Hepatocyte (in vitro differentiated cells): Measurements from ENCODE around the gene TMEM141.

Source experiments
- CTCF ChIP-seq: fragments of 200-600 bp; sonication (generic); IDR thresholded peaks from 2 replicates; pipeline ENCODE4 v1.5.1; 2016; ENCODE audit warnings: antibody characterized with exemption, mild to moderate bottlenecking; ENCODE audit not compliant: poor library complexity
- EZH2 ChIP-seq: fragments of 200-600 bp; sonication (generic); IDR thresholded peaks from 2 replicates; pipeline ENCODE4 v1.6.1; 2016; ENCODE audit warnings: antibody characterized with exemption, mild to moderate bottlenecking, borderline replicate concordance
- EZH2phosphoT487 ChIP-seq: fragments of 200-600 bp; sonication (generic); IDR thresholded peaks from one replicate; pipeline ENCODE4 v1.6.1; 2018; ENCODE audit warnings: antibody characterized with exemption, mild to moderate bottlenecking, low read depth, moderate library complexity; ENCODE audit not compliant: unreplicated experiment, severe bottlenecking

DNA sequence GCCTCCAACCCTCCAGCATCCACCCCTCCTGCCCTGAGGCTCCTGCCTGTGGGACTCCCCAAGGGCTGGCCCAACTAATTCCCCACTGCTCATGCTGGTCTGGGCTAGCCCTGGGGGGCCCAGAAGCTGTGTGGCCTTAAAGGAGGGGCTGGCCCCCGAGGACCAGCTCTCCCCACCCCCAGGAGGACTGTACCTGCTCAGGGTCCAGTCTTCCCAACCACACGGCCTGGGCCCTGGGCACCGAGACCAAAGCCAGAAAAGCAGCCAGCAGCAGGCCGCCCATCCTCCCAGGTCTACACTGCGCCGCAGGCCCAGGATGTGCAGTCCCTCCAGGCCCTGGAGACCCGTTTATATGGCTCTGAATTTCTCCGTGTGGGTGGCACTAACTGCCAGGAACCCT is 42.9 kb upstream of the TMEM141 start, which contains the start of gene LCN6:
- TF ChIP-seq EZH2: no peak
- no peak for TF ChIP-seq CTCF
- TF ChIP-seq EZH2phosphoT487: no peak
